Mucosa of descending colon (tissue), 3 donors: Measurements from ENCODE around the gene ARSB. TPM values are rescaled to one million over a fixed set of nuclear protein-coding genes. Genes with fewer than 3 reads are reported as not detected.

Source experiments
- ATAC-seq: fragments of 200-7000 bp; cut with Tn5 transposase; one replicate; pipeline ENCODE4 v1.9.1; 2020; ENCODE audit warnings: mild to moderate bottlenecking, moderate library complexity
- DNase-seq, 3 donors: peaks; one replicate each; pipeline ENCODE4 v3.0.0-alpha.2; 2020
- H3K36me3 ChIP-seq: fragments of 200-600 bp; one replicate; pipeline ENCODE4 v1.8.0; 2021; ENCODE audit warnings: low read depth, mild to moderate bottlenecking
- H3K4me1 ChIP-seq: fragments of 200-600 bp; one replicate; pipeline ENCODE4 v1.8.0; 2021; ENCODE audit warnings: low read depth, mild to moderate bottlenecking
- H3K4me3 ChIP-seq: fragments of 200-600 bp; one replicate; pipeline ENCODE4 v1.8.0; 2021; ENCODE audit warnings: mild to moderate bottlenecking
- H3K9me3 ChIP-seq: fragments of 200-600 bp; one replicate; pipeline ENCODE4 v1.8.0; 2021; ENCODE audit warnings: mild to moderate bottlenecking
- intact Hi-C, 2 donors: fragments of 100-400 bp; cut with DNase I in 1 of 2; cut with micrococcal nuclease in 1 of 2; formaldehyde crosslinking; loops; one replicate each; pipeline versions ENCODE4 v1.11.0 to v1.11.1; 2022; cut with DNase I, micrococcal nuclease
- total RNA-seq, 3 donors: library from RNA; stranded (reverse); fragmentation: NEBNext Ultra II Directional in 2 of 3; extraction: Animal tissue kit (Norgen Biotek cat#: 25700) in 2 of 3; gene quantifications; one replicate each; pipeline versions ENCODE4 v1.2.1 to v1.2.4, GENCODE V29; 2021 to 2023
- TF ChIP-seq, protein P1 (sequence below): fragments of 200-600 bp; IDR thresholded peaks from one replicate; pipeline ENCODE4 v1.8.0; 2022; ENCODE audit warnings: antibody characterized with exemption, mild to moderate bottlenecking
- donor health status: DM: no; HTN: no; CAD: no; lungs with moderate emphysema.
- donor health status: DM: no; HTN: no; CAD: no.
- donor health status: DM: no; HTN: yes; CAD: no.

ARSB gene
- total RNA-seq, 3 donors from 2014 or later: 8.1 to 14.4 (median 14.1) TPM

DNA sequence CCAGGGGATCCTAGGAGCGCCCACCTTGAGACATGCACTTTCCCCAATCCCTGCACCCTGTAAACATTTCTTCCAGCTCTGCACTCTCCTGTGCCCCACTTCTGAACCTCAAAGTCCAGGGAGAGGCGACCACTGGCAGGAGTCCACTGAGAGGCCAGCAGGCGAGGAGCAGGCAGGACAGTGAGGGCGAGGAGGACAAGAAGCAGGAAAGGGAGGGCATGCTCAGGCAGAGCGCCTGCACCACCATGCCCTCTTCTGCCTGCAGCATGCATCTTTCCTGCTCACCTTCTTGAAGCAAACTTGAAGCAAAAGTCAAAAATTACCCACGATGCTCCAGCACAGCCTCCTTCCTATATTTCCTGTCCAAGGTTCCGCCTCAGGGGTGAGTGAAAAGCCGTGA is 10.1 kb downstream of the ARSB start:
- Histone ChIP-seq H3K4me1 (peaks cover 46% of the 10 kb centered on the region), H3K36me3 (no peaks in the 10 kb centered on the region), H3K9me3 (no peaks in the 10 kb centered on the region), H3K4me3 (no peak overlapping the region)
- DNase-seq: no peak
- TF ChIP-seq, protein P1, sequence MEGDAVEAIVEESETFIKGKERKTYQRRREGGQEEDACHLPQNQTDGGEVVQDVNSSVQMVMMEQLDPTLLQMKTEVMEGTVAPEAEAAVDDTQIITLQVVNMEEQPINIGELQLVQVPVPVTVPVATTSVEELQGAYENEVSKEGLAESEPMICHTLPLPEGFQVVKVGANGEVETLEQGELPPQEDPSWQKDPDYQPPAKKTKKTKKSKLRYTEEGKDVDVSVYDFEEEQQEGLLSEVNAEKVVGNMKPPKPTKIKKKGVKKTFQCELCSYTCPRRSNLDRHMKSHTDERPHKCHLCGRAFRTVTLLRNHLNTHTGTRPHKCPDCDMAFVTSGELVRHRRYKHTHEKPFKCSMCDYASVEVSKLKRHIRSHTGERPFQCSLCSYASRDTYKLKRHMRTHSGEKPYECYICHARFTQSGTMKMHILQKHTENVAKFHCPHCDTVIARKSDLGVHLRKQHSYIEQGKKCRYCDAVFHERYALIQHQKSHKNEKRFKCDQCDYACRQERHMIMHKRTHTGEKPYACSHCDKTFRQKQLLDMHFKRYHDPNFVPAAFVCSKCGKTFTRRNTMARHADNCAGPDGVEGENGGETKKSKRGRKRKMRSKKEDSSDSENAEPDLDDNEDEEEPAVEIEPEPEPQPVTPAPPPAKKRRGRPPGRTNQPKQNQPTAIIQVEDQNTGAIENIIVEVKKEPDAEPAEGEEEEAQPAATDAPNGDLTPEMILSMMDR: no peak
- no peak for ATAC-seq
- intact Hi-C loops: no loop called here

DNA sequence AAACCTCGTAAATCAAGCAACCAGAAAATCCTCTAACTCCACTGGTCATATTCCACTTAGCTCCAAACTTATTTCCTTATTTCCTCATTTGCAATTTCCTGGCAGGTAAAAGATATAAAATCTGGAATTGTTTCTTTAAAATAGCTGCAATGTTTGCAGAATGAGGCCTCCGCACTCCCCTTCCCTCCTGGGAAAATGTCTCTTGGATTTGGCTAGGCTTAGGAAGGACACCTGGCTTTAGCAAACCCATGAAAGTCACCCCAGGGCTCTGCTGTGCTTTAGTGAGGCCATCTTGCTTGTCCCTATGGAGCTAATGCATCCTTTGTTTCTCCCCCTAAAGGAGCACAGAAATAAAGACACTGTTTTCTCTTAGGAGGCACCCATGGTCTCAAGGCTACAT is 10.5 kb downstream of the ARSB start:
- Histone ChIP-seq H3K36me3 (no peaks in the 10 kb centered on the region), H3K9me3 (no peaks in the 10 kb centered on the region), H3K4me3 (no peak overlapping the region), H3K4me1 (peaks cover 46% of the 10 kb centered on the region)
- TF ChIP-seq, protein P1: no peak
- peak; percentile 58 for ATAC-seq
- DNase-seq: no peak
- intact Hi-C loops: no loop called here

DNA sequence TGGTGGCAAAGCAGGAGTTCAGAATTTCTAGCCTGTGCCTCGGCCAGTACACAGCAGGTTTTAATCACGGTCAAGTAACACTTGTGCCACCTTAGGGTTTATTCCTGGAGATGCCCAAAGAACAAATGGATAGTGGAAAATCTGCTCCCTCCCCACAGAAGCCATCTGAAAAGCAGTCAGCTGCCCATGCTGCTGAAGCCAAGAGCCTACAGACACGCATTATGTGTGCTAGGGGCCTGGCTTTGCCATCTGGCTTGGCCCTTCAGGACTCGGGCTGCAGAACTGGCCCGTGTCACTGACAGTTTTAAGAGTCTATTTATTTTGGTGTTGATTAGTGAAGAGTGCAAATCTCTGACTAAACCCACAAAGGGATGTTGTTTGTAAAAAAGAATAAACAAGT is 11.1 kb downstream of the ARSB start:
- Histone ChIP-seq H3K9me3 (no peaks in the 10 kb centered on the region), H3K4me1 (peaks cover 46% of the 10 kb centered on the region), H3K4me3 (no peak overlapping the region), H3K36me3 (no peaks in the 10 kb centered on the region)
- intact Hi-C loops: no loop called here
- TF ChIP-seq, protein P1: no peak
- DNase-seq (peak in 1 of 3 donors; percentile 43), ATAC-seq (peak; percentile 17)

DNA sequence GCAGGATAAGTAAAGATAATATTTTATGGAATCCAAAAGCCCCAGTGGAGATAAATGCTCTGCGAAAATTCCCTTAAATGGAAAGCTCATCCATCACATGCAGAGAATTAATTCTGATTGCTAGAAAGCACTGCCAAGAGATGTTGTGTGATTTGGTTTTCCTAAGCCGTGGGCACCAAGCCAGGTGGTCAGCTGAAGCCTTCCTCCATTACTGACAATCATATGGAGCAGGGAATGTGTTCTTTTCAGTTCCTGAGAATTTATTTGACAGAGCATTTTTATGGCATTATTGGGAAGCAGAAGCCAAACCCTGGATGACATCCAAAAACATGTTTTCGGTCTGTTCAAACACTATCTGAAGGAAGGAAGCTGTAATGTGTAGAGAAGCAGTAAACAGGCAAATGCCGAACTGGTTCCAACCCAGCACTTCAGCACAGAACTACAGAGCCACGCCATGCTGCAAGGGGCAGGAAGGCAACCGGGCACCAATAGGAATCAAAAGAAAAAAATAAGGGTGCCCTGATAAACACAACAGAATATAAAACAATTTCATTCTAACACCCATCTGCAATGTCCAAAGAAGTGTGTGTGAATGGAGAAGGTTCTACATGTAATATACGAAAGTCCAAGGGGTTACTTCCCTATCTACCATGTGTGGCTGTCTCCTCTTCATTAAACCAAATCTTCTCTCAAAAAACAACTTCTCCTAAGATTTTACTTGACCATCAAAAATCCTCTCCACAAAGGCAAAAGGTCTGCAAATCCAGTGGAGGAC is 12.3 kb downstream of the ARSB start:
- Histone ChIP-seq H3K4me3 (no peak overlapping the region), H3K4me1 (peaks cover 46% of the 10 kb centered on the region), H3K9me3 (no peaks in the 10 kb centered on the region), H3K36me3 (no peaks in the 10 kb centered on the region)
- peak; percentile 52 for ATAC-seq
- TF ChIP-seq, protein P1: no peak
- intact Hi-C loops: no loop called here
- peak in 2 of 3 donors; percentile 54 to 72 for DNase-seq

DNA sequence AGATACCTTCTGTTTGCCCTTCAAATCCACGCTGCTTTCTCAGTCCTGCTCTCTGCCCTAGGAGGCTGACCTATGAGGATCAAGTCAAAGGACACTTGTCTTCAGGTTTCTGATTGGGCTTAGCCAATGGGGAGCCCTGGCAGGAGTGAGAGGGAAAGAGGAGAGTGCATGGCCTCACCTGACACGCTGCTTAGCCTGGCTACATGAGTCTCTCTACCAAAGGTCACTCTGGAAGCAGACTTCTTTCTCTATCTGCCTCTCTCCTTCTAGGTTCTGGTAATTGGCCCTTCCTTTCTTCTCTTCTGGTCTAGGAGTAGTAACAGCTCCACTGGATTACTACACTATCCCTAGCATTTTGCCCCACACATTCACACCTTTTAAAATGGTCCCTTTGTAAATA is 13.1 kb downstream of the ARSB start:
- no peak overlapping the region for H3K4me3 ChIP-seq
- H3K9me3 ChIP-seq: no peaks in the 10 kb centered on the region
- TF ChIP-seq, protein P1: no peak
- peaks cover 46% of the 10 kb centered on the region for H3K4me1 ChIP-seq
- DNase-seq: peak in 2 of 3 donors; percentile 42 to 44
- intact Hi-C loops: no loop called here
- H3K36me3 ChIP-seq: no peaks in the 10 kb centered on the region
- ATAC-seq: peak; percentile 55
